ENCODE data around the gene TNRC18.

DNA sequence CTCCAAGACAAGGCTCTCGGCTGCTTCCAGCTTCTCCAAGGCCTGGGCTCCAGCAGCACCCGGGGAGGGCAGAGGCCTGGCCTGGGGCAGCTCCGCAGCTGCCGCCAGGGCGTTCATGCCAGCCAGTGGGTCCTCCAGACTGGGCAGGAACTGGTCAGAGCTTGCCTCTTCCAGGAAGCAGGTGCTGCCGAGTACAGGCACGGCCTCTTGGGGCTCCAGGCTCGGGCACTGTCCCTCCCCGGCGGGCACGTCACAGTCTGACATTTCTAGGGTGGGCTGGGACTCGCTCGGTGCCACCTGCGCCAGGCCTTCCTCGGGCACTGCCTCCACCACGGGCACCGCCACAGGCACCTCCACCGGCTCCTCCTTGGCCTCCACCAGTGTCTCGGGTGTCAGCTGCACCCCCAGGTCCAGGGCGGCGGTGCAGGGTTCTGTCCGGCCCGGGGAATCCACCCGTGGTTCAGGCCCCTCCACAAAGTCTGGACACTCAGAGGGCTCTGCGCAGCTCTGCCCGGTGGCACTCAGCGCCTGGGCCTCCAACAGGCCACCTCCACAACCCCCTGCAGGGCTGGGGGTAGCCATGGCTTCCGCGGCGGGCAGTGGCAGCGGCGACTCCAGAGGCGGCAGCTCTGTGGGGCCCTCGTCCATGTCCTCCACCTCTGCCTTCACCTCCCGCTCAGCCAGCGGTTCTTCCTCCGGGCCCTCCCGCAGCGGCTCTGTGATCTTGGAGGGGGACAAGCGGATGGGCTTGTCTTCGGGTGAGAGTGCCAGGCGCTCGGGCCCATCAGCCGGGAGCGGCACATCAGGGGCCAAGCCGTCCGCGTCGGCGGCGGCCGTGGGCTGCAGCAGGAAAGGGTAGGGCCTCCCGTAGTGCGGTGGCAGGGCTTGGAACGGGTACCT lies 52.9 kb downstream of the TNRC18 start:
- TF ChIP-seq POLR2AphosphoS5 (IDR thresholded peaks at IDR 0.05) (no peak), CTCF (IDR thresholded peaks at IDR 0.05; ENCODE audit: poor library complexity, severe bottlenecking) (no peak), SMC3 (conservative IDR thresholded peaks at IDR 0.05; ENCODE audit: poor library complexity) (no peak), EP300 (conservative IDR thresholded peaks at IDR 0.05; ENCODE audit: poor library complexity, severe bottlenecking) (no peak), RAD21 (conservative IDR thresholded peaks at IDR 0.05) (no peak), TAF1 (IDR thresholded peaks at IDR 0.05; ENCODE audit: low read depth) (no peak), MXI1 (conservative IDR thresholded peaks at IDR 0.05; ENCODE audit: poor library complexity, severe bottlenecking) (no peak), REST (IDR thresholded peaks at IDR 0.05; ENCODE audit: borderline replicate concordance) (no peak)
